Stimulated activated CD4-positive, alpha-beta T cell treated with anti-CD3 and anti-CD28 coated beads, Interleukin-1b, Interleukin-23, amount 100 ng/mL, for 48 hours (primary cell): Measurements from ENCODE around the gene EBF3.

Experiments used
- DNase-seq: peaks from one replicate; pipeline ENCODE4 v3.0.0-alpha.2; 2020

Gene EBF3

DNA sequence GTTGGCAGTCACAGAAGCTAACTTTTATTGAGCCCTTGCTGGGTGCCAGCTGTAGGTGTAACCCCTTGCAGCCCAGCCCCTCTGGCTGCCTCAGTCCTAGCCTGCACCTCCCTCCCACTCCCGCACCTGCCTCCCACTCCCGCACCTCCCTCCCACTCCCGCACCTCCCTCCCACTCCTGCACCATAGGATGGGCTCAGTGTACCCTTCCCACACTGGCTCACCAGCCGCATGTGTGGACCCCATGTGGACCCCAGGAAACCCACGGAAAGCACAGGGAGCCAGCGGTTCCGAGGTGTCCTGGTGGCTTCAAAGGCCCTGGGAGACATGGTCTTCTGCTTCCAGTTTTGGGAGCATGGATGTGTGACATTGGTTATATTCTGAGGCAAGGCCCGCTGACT lies 132.9 kb downstream of the EBF3 start:
- no peak for DNase-seq

DNA sequence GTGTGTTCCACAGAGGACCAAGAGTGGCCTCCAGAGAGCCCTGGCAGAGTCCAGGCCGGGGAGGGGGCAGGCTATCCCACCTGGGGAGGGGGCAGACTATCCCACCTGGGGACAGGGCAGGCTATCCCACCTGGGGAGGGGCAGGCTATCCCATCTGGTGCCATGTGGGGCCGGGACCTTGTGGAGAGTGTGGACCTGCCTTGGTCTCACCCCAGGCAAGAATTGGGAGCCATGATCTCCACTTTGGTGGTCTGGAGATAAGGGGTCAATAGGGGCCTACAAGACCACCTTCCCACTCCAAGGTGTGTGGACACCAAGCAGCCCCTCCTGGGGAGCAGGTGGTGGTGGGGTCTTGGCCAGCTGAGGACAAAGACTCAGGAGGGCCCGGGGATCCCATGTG lies 138.2 kb downstream of the EBF3 start:
- no peak for DNase-seq

DNA sequence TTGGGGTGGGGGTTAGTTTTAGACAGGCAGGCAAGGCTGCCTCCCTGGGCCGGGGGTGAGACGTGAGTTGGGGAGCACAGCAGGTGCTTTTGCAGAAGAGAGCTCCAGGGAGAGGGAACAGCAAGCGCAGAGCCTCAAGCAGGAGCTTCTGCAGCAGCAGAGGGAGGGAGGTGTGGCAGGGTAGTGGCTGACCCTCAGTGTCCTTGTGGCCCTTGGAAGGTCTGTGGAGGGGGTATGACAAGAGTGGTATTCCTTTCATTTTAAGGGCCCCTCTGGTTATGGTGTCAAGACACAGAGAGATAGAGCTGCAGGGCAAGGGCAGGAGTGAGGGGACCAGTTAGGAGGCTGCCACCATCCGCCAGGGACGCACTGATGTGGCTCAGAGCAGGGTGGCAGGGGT lies 138.9 kb downstream of the EBF3 start:
- no peak for DNase-seq

DNA sequence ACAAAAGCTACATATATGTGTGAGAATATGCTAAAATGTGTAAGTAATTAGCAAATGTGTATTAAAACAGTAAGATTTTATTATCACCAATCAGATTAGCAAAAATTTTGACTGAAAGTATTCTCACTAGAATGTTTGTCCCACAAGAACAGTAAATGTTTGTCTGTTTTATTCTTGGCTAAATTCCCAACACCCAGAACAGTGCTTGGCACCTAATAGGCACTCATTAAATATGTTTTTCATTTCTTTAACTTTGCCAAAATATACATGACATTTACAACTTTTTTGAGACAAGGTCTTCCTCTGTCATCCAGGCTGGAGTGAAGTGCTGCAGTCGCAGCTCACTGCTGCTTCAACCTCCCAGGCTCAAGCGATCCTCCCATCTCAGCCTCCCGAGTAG lies 143.6 kb downstream of the EBF3 start:
- DNase-seq: no peak

DNA sequence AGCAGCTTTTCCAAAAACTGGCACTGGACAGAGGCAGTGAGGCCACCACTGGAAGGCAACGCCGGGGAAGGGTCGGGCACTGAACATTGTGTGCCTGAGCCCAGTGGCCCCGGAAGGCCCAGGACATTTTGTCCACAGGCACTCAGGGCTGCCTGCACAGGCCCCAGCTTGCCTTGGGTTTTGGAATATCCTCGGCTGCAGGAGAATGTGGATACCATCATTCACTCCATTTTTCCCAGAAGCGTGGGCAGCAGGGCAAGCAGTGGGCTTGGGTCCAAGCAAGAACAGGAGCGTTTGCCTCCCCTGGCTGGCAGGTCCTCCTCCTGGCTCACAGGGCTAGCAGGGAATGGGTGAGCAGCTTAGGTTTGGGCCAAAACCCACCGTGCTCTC lies 147.4 kb downstream of the EBF3 start:
- DNase-seq: no peak

DNA sequence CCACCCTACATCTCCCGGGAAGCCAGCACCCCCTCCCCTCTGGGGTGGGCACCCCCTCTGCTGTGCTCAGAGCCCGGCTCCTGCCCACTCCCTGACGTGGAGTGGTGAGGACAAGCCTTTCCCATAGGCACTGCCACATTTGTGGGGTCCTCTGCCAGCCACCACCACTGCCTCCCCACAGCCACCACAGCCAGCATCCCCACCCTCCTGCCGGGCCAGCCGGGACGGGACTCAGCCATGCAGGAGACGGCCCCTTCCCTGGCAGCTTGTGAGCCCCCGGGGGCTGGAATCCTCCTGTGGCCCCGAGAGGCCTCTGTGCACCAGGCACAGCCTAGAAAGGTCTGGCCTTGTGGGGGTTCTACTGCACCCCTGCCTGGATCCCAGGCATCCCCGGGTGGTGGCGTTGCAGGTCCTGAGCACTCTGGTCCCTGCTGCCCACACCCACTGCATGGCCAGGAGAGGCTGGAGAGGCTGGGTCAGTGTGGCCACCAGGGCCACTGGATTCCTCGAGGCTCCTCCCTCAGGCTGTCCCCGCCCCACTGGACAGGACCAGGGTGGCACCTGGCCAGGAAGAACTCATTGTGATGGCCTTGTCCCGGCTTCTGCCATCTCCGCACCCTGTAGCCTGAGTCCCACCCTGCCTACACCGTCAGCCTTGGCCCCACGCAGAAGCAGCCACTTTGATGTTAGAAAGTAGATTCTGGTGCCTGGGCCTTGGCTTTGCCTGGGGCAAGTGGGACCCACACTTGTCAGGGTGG lies 148.0 kb downstream of the EBF3 start:
- no peak for DNase-seq

DNA sequence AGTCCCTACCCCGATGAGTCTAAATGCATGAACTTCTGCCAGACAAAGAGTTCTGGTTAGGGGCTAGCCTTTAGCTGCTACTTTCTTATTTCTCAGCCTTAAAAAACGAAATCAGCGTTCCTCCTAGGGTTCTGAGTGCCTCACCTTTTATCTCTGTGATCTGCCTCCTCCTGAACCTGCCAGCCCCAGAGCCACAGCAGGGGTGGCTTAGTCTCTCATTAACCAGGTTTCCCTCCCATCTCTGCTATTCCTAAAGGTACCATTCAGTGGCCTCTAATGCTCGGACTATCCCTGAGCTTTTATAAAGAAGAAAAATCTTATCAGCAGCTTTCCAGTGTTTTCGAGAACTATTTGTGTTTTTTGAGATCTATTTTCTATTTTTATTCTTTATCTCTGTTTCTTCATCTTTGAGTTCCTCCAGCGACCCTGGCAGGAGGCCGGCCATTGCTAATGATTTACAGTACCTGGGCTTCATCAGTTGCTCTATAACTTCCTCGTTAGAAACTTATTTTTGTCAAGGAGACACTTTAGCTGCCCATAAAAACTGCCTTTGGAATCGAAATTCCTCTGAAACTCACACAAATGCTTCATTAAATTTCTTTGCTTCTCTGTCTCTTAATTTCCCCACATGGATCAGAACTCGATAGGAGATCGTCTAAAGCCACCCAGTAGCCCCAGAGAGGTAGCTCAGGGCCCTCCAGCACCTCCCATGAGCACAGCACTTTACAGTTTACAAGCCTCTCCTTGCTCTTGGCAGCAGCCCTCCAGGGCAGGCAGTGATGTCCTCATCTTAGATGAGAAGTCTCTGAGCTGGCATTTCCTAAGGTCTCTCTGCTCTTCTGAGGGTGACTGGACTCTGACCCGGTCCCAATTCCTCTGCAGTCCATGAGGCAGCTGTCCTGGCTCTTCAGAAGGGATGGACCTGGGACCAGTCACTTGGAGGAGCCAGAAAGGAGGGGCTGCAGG lies 149.1 kb downstream of the EBF3 start:
- no peak for DNase-seq

DNA sequence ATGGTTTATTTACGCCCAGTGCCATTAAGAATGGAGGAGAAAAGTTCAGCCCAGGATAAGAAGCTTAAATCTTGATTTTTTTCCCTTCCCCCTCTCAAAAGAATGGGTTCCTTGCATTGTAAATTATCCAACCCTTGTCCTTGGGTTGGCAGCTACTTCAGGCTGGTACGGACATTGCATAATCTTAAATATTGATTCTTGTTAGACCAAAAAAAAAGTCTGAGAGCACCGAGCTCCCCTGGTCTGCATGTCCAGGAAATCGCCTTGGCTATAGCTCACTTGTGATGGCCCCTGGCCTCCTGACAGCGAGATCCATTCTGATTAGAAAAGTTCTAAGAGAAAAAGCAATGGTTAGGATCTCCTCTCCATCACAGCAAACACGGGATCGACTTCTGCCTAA lies 151.7 kb downstream of the EBF3 start:
- no peak for DNase-seq

DNA sequence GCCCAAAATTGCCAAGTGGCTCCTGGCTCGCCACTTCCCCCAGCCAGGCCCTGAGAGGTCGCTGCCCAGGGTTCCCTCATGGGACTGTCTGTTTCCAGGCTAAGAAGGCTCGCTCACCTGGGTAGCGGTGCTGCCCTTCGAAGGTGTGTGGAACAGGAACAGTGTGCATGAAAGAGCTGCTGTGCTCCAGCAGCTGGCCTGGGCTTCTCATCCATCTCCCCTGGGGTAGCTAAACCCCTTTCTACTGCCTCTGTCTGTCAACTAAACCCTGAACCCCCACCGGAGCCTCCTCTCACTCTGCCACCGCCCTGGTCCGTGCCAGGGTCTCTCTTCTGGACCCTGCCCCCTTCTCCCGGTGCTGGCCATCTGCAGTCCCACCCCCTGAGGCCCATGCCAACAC lies 152.9 kb downstream of the EBF3 start:
- DNase-seq: no peak

DNA sequence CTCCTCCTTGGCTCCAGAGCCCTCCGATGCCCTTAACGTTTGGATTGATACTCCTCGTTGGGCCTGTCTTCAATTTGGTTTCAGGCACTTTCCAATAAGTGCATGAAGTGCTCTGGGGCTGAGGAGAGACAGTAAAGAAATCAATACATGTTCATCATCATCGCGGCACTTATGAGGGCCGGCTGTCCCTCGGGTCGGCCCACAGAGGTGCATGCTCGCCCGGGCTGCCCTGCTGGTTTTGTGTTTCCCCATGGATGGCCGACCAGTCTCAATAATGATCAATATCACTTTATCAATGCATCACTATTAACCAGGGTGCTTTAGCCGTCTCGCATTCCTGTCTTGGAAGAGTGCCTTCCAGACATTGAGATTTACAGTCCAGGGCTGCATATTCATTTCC lies 154.2 kb downstream of the EBF3 start:
- DNase-seq: no peak

DNA sequence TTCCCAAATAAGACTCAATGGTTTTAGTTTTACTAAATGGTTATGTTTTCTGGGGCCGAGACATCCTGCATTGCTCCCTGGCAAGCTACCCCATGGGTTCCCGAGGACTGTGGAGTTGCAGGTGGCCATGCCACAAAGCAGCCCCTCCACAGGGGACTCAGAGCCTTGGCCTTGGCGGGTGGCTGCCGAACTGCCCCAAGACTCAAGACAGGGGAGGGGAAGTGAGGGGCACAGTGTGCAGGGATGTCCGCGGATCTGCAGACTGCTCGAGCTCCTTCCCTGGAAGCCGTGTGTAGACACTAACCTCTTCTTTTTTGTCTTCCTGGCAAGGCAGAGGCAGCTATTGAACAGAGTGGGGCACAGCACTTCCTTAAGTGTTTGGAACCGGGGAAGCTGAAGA lies 154.6 kb downstream of the EBF3 start:
- DNase-seq: no peak

DNA sequence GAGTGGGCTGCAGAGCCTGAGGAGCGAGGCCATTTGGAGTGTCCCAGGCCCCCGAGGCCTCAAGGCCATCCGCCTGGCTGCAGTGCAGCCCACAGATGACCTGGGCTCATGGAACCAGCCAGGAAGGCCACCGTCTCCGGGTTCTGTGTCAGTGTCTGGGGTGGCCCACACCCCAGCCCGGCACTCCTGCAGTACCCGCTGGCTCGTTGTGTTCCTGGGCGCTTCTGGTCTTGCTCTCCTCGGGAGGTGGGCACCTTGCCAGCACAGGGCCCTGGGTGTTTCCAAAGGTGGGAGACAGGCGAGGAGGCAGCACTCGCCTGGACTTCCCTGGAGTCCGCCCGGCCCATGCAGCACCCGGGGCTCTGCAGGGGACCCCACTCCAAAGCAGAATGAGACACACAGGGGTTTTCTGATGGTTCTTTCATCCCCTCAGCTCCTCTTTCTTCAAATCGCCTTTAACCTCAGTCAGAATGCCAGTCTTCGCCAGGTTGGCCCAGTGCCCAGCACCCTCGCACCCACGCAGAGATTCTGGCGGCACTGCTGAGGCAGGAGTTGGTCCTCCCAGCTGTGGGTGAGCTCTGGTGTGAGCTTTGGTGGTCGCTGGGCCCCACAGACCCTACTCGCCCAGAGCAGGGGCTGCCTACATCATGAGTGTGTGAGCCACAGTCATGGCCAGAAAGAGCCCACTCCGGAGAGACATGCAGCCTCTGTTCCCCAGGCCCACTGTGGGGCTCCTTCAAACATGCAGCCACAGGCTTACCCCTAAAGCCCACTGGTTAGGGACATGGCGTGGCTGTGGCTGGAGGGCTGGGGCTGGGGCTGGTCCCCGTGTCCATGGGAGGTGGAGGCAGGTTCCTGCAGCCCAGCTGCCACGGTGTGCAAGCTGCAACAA lies 155.7 kb downstream of the EBF3 start:
- DNase-seq: no peak

DNA sequence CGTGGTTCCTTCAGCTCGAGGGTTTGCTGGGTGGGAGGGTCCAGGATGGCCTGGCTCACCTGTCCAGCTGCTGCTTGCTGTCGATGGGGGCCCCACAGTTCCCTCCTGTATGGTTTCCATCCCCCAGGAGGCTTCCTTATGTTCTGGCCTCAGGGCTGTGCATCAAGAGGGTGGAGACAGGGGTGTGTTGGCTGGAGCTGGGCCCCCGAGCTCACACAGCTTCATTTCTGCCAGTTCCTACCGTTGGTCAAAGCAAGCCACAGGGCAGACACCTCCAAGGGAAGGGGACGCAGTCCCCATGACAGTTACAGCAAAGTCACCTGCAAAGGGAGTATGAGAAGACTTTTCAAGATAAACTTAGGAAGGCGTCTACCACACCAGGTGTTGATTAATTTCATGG lies 156.9 kb downstream of the EBF3 start:
- no peak for DNase-seq

DNA sequence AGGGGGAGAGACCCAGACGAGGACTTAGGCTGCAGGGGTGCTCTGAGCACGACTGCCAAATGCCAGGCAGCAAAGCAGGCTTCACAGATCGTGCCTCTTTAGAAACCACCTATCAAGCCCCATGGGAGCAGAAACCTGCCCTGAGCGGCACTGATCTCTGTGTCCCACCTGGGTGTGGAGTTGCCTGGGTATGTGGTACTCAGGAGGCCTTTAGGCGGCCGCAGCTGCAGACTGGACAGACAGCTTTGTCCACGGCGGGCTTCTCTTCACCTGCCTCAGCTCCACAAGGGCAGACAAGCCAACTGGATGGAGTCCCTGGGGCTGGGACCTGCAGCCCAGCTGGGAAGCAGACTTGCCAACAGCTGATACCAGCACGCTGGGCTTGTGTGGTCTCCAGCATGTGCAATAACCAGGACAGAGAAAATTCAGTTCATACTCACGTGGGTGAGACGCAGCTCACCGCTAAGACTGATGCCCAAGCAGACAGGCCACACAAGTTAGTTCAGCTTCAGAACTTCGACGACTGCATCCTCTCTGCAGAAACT lies 163.2 kb downstream of the EBF3 start:
- no peak for DNase-seq

DNA sequence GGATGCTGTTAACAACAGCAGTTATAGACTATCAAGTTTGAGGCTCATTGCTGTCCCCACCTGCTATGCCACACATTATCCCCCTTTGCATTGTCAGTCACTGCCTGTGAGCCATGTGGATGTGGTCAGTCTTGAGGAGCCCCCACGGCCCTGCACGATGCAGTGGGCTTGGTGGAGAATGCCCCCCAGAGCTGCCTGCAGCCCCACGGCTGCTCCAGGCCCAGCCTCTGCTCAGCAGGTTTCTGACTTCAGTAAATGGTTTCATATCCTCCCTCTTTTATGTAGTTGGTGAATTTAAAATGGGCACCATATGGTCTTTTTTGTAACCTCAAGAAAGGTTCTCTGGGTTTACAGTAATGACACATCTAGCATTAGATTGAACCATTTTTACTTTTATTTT lies 164.1 kb downstream of the EBF3 start:
- no peak for DNase-seq

DNA sequence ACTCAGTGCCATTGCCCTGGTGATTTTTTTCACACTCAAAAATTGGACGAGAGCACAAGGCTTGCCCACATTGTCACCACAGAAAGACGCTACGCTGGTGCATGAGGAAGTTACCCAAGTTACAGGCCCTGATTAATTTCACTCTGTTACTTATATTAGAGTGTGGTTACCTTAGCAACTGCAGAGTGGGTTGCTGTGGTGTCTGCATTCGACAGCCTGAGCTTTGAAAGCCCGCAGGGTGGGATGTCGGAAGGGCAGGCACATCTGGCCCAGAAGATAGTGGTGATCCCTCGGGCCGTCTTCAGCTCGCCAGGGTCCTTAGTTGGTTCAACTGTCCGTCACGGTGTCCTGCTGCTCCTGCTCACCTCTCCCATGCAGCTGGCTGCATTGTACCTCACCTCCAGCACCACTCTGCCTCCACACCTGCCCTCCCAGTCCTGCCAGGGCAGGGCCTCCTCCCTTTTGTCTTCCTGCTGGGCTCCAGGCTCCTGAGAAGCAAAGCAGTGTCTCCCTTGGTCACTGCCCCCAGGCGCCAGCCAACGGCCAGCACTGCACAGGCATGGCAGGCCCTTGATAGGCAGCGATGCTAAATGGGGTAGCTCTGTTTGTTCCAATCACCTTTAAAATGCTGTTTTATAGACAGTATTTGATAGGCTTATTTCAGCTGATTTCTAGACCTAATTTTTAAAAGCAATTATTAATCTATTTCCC lies 167.2 kb downstream of the EBF3 start:
- DNase-seq: no peak

DNA sequence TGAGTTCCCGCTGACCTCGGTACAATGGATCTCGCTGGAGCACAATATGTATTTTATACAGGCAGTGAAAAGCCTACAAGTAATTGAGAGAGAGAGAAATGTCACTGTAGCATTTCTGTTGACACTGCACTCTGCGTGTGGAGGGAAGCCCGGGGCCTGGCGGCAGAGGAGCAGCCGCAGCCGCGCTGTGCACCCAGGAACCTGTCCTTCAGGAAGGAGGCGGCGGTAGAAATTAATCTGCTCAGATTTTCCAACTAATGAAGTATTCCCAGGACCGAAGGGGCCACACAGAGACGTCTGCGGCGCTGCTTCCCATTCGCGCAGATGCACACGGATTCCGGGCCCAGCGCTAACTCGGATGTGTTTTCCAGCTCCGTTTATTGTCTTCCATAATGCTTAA lies 170.1 kb downstream of the EBF3 start:
- no peak for DNase-seq

DNA sequence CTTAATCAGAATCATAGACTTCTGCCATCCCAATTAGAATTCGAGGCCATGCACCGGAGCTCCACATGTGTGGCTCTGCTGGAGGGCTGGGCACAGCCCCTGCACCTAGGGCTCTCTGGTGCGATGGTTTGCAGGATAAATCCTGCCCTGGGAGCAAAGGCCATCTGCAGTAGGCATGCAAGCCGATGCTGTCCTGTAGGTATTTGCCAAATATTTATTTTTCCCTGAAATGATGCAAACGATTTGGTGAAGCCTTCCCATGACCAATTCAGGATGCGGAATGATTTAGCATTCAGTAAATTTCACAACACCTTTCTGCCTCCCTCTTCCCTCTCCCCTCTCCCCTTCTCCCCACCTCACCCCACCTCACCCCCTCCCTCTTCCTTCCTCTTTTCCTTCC lies 170.6 kb downstream of the EBF3 start:
- no peak for DNase-seq

DNA sequence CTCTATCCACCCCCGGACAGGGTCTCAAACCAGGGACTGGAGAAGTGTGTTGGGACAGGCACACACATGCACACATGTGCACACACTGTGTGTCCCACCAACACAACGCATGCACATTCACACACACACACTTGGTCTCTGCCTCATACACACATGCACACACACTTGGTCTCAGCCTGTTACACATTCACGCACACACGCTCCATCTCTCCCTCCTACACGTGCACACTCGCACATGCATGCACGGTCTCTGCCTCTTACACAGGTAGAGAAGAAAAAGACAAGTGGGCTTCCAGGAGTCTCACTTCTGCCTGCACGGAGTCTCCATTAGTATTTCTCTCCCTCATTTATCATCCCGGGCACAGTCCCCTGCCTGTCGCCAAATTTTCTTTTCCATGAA lies 171.2 kb downstream of the EBF3 start:
- no peak for DNase-seq

DNA sequence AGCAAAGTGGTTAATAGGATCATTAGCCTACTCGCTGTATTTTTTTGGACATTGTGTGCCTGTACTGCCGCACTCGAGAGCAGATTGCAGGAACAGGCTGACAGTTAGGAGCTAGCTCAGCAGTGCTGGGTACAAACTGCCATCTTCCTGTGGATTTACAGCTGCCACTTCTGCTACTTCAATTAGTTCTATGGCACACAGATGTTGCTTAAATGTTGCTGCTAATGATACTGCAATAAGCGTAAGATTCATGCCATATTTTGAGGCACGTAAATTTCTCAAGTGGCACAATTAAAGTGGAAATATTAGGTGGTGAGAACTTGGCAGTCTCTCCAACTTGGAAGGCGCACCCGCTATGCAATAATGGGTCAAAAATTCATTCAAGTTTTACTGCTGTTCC lies 171.9 kb downstream of the EBF3 start:
- DNase-seq: no peak

DNA sequence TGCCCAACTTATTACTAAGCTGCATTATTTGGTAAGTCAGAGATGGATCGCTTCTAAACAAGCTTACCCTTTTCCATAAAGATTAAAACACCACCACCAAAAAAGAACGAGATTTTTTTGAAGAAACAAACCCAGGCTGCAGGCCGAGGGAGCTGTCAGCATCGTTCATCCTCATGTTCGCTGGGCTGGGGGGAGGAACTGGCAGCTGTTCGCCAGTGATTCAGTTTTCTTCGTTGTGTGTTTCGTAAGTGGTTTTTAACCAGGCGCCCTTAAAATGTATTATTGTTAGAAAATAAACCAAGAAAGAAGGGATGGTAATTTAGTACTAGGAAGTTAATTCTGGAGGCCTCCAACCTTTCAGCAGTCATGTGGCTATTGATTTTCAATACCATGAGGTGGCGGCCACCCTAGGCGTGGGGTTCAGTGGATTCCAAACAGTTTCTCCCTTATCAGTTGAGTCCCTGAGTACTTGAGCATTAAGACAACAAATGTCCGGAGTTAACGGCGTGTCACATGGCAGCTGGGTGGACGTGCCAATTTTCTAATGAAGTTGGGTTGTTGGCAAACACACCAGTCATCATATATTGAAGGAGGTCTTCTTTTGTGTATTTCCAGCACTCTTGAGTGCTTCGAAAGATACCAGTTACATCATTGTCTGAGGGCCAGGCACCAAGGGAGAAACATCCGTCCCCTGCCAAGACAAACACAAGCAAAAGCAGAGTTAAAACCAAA lies 173.2 kb downstream of the EBF3 start:
- no peak for DNase-seq

DNA sequence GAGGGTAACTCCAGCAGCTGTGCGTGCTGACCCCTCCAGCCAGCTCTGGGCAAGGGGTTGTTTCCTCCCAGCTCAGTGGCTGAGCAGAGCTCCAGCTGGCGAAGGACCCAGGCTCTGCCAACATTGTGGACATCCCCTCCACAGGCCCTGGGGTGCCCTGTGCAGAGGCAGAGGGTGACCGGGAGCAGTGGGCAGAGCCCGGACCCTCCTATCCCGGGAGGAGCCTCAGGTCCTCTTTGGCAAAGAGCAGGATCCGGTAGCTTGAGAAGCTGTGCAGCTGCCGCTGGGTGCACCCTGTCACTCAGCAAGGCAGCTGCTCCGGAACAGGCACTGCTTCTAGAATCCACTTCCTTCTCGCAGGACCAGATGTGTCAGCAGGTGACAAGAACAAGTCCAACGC lies 175.9 kb downstream of the EBF3 start:
- no peak for DNase-seq
